ENCODE data around the gene MTM1.

GRCh38 chrX:150587585-150588503, 19.4 kb downstream of the MTM1 start:
- peak; percentile 28 to 30 (median 29) for TF ChIP-seq CTCF (IDR thresholded peaks at IDR 0.05)
- TF ChIP-seq POLR2AphosphoS5 (IDR thresholded peaks at IDR 0.05), result no peak
